Measurements from ENCODE around the gene TTLL5. TPM values are rescaled to one million over a fixed set of nuclear protein-coding genes. Genes with fewer than 3 reads are reported as not detected.

TTLL5 gene
- total RNA-seq, 1 experiment from 2014 or later, result 15.3 TPM

GRCh38 chr14:75854111-75854799 lies 193.2 kb downstream of the TTLL5 start:
- no peaks in the 10 kb centered on the region for H3K27me3 ChIP-seq (replicated peaks)
- H3K9me3 ChIP-seq (replicated peaks), result no peaks in the 10 kb centered on the region
- no peaks in the 10 kb centered on the region for H3K4me1 ChIP-seq (replicated peaks)
- no peak overlapping the region for H3K4me3 ChIP-seq
- no peak overlapping the region for H3K27ac ChIP-seq
- DNase-seq (ENCODE audit: low read depth in 1 of 2, low spot score in 2 of 2), result no peak
- no peaks in the 10 kb centered on the region for H3K36me3 ChIP-seq

- Histone ChIP-seq H3K27me3 (replicated peaks) (no peaks in the 10 kb centered on the region), H3K4me1 (replicated peaks) (peaks cover 5% of the 10 kb centered on the region; the same call in 1 of the 2 replicates), H3K27ac (no peak overlapping the region), H3K4me3 (no peak overlapping the region), H3K36me3 (no peaks in the 10 kb centered on the region), H3K9me3 (replicated peaks) (no peaks in the 10 kb centered on the region)
- no peak for DNase-seq (ENCODE audit: low read depth in 1 of 2, low spot score in 2 of 2)
These were observed 196.2 kb downstream of the TTLL5 start for GRCh38 chr14:75857199-75857598.

- no peaks in the 10 kb centered on the region for H3K36me3 ChIP-seq
- H3K4me1 ChIP-seq (replicated peaks), result peaks cover 5% of the 10 kb centered on the region; the same call in 1 of the 2 replicates
- H3K4me3 ChIP-seq, result no peak overlapping the region
- no peaks in the 10 kb centered on the region for H3K9me3 ChIP-seq (replicated peaks)
- no peak for DNase-seq (ENCODE audit: low read depth in 1 of 2, low spot score in 2 of 2)
- no peaks in the 10 kb centered on the region for H3K27me3 ChIP-seq (replicated peaks)
- no peak overlapping the region for H3K27ac ChIP-seq
These were observed 197.3 kb downstream of the TTLL5 start for GRCh38 chr14:75858362-75858761.

- Histone ChIP-seq H3K4me3 (no peak overlapping the region), H3K27ac (no peak overlapping the region), H3K27me3 (replicated peaks) (no peaks in the 10 kb centered on the region), H3K36me3 (no peaks in the 10 kb centered on the region), H3K9me3 (replicated peaks) (no peaks in the 10 kb centered on the region), H3K4me1 (replicated peaks) (peaks cover 5% of the 10 kb centered on the region; the same call in 1 of the 2 replicates)
- DNase-seq (ENCODE audit: low read depth in 1 of 2, low spot score in 2 of 2), result no peak
These were observed 198.7 kb downstream of the TTLL5 start for GRCh38 chr14:75859746-75860145.

GRCh38 chr14:75860561-75861160 lies 199.6 kb downstream of the TTLL5 start:
- Histone ChIP-seq H3K4me1 (replicated peaks) (peaks cover 5% of the 10 kb centered on the region; the same call in 1 of the 2 replicates), H3K9me3 (replicated peaks) (no peaks in the 10 kb centered on the region), H3K27ac (no peak overlapping the region), H3K27me3 (replicated peaks) (no peaks in the 10 kb centered on the region), H3K36me3 (no peaks in the 10 kb centered on the region), H3K4me3 (no peak overlapping the region)
- DNase-seq (ENCODE audit: low read depth in 1 of 2, low spot score in 2 of 2), result no peak

- Histone ChIP-seq H3K4me3 (no peak overlapping the region), H3K27ac (no peak overlapping the region), H3K4me1 (replicated peaks) (peaks cover 5% of the 10 kb centered on the region; the same call in 1 of the 2 replicates), H3K36me3 (no peaks in the 10 kb centered on the region), H3K9me3 (replicated peaks) (no peaks in the 10 kb centered on the region), H3K27me3 (replicated peaks) (no peaks in the 10 kb centered on the region)
- no peak for DNase-seq (ENCODE audit: low read depth in 1 of 2, low spot score in 2 of 2)
These were observed 200.1 kb downstream of the TTLL5 start for GRCh38 chr14:75861161-75861621.

GRCh38 chr14:75863221-75863620 lies 202.2 kb downstream of the TTLL5 start:
- H3K36me3 ChIP-seq, result no peaks in the 10 kb centered on the region
- no peaks in the 10 kb centered on the region for H3K27me3 ChIP-seq (replicated peaks)
- no peaks in the 10 kb centered on the region for H3K9me3 ChIP-seq (replicated peaks)
- no peak overlapping the region for H3K4me3 ChIP-seq
- no peak for DNase-seq (ENCODE audit: low read depth in 1 of 2, low spot score in 2 of 2)
- no peak overlapping the region for H3K27ac ChIP-seq
- peaks cover 8% of the 10 kb centered on the region for H3K4me1 ChIP-seq (replicated peaks)

- no peaks in the 10 kb centered on the region for H3K27me3 ChIP-seq (replicated peaks)
- DNase-seq (ENCODE audit: low read depth in 1 of 2, low spot score in 2 of 2), result no peak
- H3K4me3 ChIP-seq, result no peak overlapping the region
- H3K27ac ChIP-seq, result no peak overlapping the region
- H3K36me3 ChIP-seq, result peaks cover 2% of the 10 kb centered on the region; the same call in 1 of the 2 replicates
- peaks cover 18% of the 10 kb centered on the region for H3K4me1 ChIP-seq (replicated peaks)
- H3K9me3 ChIP-seq (replicated peaks), result no peaks in the 10 kb centered on the region
These were observed 203.3 kb downstream of the TTLL5 start for GRCh38 chr14:75864352-75864751.

- DNase-seq (ENCODE audit: low read depth in 1 of 2, low spot score in 2 of 2), result no peak
- no peak overlapping the region for H3K27ac ChIP-seq
- H3K4me1 ChIP-seq (replicated peaks), result peaks cover 18% of the 10 kb centered on the region
These were observed 204.5 kb downstream of the TTLL5 start for GRCh38 chr14:75865531-75865930.

GRCh38 chr14:75866970-75867369 lies 205.9 kb downstream of the TTLL5 start:
- Histone ChIP-seq H3K36me3 (peaks cover 3% of the 10 kb centered on the region; the same call in 1 of the 2 replicates), H3K4me3 (no peak overlapping the region), H3K27me3 (replicated peaks) (no peaks in the 10 kb centered on the region), H3K4me1 (replicated peaks) (peaks cover 13% of the 10 kb centered on the region), H3K27ac (no peak overlapping the region), H3K9me3 (replicated peaks) (no peaks in the 10 kb centered on the region)
- no peak for DNase-seq (ENCODE audit: low read depth in 1 of 2, low spot score in 2 of 2)

More at GRCh38 chr14:75865531-75865930, 204.5 kb downstream of the TTLL5 start:
- Histone ChIP-seq H3K9me3 (replicated peaks) (no peaks in the 10 kb centered on the region), H3K27me3 (replicated peaks) (no peaks in the 10 kb centered on the region), H3K4me3 (no peak overlapping the region), H3K36me3 (peaks cover 3% of the 10 kb centered on the region; the same call in 1 of the 2 replicates)

- H3K36me3 ChIP-seq, result peaks cover 3% of the 10 kb centered on the region; the same call in 1 of the 2 replicates
- H3K4me1 ChIP-seq (replicated peaks), result peaks cover 13% of the 10 kb centered on the region
- H3K4me3 ChIP-seq, result no peak overlapping the region
- H3K27me3 ChIP-seq (replicated peaks), result no peaks in the 10 kb centered on the region
- no peak overlapping the region for H3K27ac ChIP-seq
- H3K9me3 ChIP-seq (replicated peaks), result no peaks in the 10 kb centered on the region
- DNase-seq (ENCODE audit: low read depth in 1 of 2, low spot score in 2 of 2), result no peak
These were observed 210.3 kb downstream of the TTLL5 start for GRCh38 chr14:75871181-75871880.

GRCh38 chr14:75875958-75876357 lies 214.9 kb downstream of the TTLL5 start:
- H3K27me3 ChIP-seq (replicated peaks), result no peaks in the 10 kb centered on the region
- no peak for DNase-seq (ENCODE audit: low read depth in 1 of 2, low spot score in 2 of 2)

GRCh38 chr14:75876530-75876929 lies 215.5 kb downstream of the TTLL5 start:
- no peak overlapping the region for H3K27ac ChIP-seq
- H3K36me3 ChIP-seq, result no peaks in the 10 kb centered on the region
- no peaks in the 10 kb centered on the region for H3K4me1 ChIP-seq (replicated peaks)
- H3K9me3 ChIP-seq (replicated peaks), result no peaks in the 10 kb centered on the region
- DNase-seq (ENCODE audit: low read depth in 1 of 2, low spot score in 2 of 2), result no peak
- H3K27me3 ChIP-seq (replicated peaks), result no peaks in the 10 kb centered on the region
- H3K4me3 ChIP-seq, result no peak overlapping the region

More at GRCh38 chr14:75875958-75876357, 214.9 kb downstream of the TTLL5 start:
- H3K27ac ChIP-seq, result no peak overlapping the region
- no peak overlapping the region for H3K4me3 ChIP-seq
- no peaks in the 10 kb centered on the region for H3K9me3 ChIP-seq (replicated peaks)
- H3K4me1 ChIP-seq (replicated peaks), result no peaks in the 10 kb centered on the region
- H3K36me3 ChIP-seq, result no peaks in the 10 kb centered on the region

- no peak overlapping the region for H3K27ac ChIP-seq
- no peaks in the 10 kb centered on the region for H3K36me3 ChIP-seq
- H3K27me3 ChIP-seq (replicated peaks), result no peaks in the 10 kb centered on the region
- H3K9me3 ChIP-seq (replicated peaks), result no peaks in the 10 kb centered on the region
- H3K4me3 ChIP-seq, result no peak overlapping the region
- no peaks in the 10 kb centered on the region for H3K4me1 ChIP-seq (replicated peaks)
- no peak for DNase-seq (ENCODE audit: low read depth in 1 of 2, low spot score in 2 of 2)
These were observed 216.2 kb downstream of the TTLL5 start for GRCh38 chr14:75877292-75877691.

All from SJSA1 (cell line).